GM19468 (cell line): ENCODE results near the gene RASL10B.
"Not testable (repeated sequence)": the region's sequence is repeated elsewhere in the genome, so short reads cannot be mapped to it uniquely, and the experiment has no call there.

Experiments used
- ATAC-seq: cut with Tn5 transposase; IDR thresholded peaks from one replicate; pipeline ENCODE4 v1.9.1; 2021; ENCODE audit warnings: mild to moderate bottlenecking, moderate library complexity, moderate number of reproducible peaks; ENCODE audit not compliant: unreplicated experiment; ENCODE audit errors: extremely low read depth

The RASL10B gene, protein sequence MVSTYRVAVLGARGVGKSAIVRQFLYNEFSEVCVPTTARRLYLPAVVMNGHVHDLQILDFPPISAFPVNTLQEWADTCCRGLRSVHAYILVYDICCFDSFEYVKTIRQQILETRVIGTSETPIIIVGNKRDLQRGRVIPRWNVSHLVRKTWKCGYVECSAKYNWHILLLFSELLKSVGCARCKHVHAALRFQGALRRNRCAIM

DNA sequence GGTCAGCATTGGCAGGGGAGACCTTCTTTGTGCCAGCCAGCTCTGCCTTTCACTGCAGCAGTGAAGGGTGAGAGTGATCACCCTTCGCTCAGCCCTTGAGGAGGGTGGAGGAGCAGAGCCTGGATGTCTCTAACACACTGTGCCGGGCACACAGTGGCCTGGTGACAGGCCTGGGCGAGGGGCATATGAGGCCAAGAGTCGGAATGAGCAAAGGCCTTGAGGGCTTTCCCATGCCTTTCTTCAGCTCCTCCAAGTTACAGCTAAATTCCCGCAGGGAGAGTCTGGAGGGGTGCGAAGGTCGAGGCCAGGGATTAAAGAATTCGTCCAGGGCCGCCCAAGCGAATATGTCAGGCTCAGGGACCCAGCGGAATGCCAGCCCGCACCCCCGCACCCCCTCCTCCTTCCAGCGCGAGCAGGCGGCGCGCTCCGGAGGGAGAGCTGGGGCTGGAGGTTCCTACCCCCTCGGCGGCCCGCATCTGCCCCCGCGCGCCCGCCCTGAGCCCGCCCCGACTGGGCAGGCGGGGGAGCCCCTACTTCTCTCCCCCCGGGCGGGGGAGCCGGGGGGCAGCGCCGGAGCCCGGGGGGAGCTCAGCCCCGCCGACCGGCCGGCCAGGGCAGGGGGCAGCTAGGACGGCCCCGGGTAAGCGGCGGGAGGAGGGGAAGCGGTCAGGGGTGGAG, at the start of gene RASL10B:
RASL10B (plus strand) TSS at position 401 of the 678 bp plus-strand sequence. CDS start 3,546 bp downstream, outside the sequence.
- no peak for ATAC-seq

DNA sequence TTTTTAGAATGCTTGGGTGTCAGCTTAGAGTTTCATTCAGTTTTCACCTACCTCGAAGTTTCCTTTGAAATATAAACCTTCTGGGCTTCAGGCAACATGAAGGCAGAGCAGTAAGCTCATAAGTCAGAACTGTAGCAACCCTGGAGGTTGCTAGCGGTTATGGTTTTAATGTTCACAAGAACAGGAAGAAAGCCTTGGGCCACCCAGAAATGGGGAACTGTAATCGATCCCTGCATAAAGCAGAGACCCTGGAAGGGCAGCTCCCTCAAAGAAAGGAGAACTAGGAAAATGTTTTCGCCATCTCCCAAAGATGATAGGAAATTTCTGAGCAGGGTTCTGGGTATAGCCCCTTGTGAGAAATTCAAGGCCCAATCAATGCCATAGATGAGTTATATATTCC, 47.8 kb upstream of the RASL10B start:
- no peak for ATAC-seq

- ATAC-seq, result no peak
These were observed 47.2 kb upstream of the RASL10B start for GRCh38 chr17:35684055-35684802.

GRCh38 chr17:35692512-35693210, 38.8 kb upstream of the RASL10B start:
- ATAC-seq, result no peak

GRCh38 chr17:35693662-35694061, 37.8 kb upstream of the RASL10B start:
- ATAC-seq, result no peak

DNA sequence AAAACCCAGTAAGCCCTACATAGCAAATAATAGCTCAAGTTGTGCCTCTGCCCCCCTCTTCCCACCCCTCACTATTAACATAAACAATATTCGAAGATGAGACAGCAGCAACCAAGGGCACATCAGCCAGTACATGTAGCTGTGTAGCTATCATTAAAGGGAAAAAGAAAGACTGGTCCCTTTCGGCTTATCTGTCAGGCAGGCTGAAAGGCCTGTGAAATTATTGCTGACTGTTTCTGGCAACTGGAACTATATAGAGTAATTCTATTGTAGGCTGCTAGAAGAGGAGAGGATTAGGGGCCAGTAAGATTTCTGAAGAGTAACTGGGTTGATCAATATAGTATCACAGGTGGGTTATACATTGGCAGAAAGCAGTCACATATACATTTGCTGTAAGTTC, 36.5 kb upstream of the RASL10B start:
- ATAC-seq, result no peak

GRCh38 chr17:35695613-35696012, 35.8 kb upstream of the RASL10B start:
- ATAC-seq, result no peak

- no peak for ATAC-seq
These were observed 32.6 kb upstream of the RASL10B start for GRCh38 chr17:35698800-35699199.

GRCh38 chr17:35700150-35700549, 31.3 kb upstream of the RASL10B start:
- no peak for ATAC-seq

DNA sequence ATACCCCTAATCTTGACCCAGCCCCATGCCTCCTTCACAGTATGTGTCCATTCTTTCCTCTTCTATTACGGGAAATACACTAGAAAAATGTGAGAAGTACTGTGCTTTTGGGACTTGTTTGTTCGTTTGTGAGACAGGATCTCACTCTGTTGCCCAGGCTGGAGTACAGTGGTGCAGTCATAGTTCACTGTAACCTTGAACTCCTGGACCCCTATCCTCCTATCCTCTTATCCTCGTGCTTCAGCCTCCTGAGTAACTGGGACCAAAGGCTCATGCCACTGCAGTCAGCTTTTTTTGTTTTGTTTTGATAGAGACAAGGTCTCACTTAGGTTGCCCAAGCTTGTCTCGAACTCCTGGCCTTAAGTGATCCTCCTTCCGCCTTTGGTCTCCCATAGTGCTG, 29.9 kb upstream of the RASL10B start:
- ATAC-seq, result no peak

DNA sequence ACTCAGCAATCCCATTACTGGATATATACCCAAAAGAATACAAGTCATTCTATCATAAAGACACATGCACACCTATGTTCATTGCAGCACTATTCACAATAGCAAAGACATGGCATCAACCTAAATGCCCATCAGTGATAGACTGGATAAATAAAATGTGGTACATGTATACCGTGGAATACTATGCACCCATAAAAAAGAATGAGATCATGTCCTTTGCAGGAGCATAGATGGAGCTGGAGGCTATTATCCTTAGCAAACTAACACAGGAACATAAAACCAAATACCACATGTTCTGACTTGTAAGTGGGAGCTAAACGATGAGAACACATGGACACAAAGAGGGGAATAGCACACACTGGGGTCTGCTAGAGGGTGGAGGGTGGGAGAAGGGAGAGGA, 28.1 kb upstream of the RASL10B start:
- ATAC-seq, result not testable (repeated sequence)

DNA sequence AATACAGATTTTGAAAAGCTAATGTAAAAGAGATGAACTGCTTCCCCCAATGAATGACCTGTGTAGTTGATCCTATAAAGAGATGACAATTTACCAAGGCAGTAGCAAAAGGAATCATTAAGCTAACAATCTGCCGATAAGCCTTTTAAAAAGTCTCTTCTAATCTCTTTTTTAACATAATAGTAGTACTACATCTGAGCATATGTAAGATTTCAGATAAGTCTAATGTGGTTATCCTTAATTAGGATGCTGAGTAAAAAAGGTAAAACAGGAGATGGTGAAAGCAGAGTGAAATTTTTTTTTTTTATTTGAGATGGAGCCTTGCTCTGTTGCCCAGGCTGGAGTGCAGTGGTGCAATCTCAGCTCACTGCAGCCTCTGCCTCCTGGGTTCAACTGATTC, 26.2 kb upstream of the RASL10B start:
- ATAC-seq, result no peak

GRCh38 chr17:35705705-35706104, 25.7 kb upstream of the RASL10B start:
- ATAC-seq, result no peak

DNA sequence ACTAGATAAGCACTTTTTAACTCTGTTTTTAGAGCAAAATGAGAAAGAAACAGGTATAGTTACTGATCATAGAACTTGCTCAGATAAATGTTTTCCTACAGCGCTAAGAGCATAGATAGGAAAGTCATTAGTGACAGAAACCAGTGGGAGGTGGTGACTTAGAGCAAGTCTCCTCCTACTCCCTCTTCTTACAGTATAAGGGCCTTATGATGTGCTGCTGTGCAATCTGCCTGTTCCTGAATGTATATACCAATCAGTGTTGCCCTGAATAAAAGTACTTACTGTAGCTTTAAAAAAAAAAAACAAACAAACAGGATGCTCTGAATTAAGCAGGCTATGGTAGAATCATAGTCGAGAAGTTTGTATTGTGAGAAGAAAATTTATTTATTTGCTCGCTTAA, 23.3 kb upstream of the RASL10B start:
- no peak for ATAC-seq

DNA sequence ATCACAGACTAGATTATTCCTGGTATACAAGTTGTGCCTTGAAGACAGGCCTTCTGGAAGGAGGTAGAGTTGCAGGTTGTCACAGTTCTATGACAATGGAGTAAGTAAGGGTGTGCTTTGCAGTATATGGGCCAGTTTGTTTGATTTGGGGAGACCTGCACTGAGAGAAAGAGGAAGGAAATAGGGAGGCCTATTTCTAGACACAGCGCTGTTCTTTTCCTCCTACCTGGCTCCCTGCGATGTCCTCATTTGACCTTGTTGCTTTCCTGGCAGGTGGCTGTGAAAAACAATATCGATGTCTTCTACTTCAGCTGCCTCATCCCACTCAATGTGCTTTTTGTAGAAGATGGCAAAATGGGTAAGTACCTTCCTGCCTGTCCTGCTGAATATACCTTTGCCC, 22.5 kb upstream of the RASL10B start:
- ATAC-seq, result no peak

DNA sequence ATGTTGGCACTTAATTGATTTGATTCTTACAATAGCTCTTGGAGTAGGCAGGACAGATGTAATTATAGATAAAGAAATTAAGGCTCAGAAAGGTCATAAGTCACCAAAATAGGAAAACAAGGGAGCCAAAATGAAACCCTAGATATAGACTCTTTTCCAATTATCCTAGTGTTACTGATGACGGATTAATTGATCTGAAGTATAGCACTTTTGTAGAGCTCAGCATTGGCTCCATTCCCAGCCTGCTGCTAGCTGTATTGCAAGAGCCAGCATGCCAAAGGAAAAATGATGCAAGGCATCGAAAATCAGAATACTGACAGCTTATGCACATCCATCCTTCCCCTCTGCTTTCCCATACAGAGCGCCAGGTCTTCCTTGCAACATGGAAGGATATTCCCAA, 21.6 kb upstream of the RASL10B start:
- ATAC-seq, result no peak

DNA sequence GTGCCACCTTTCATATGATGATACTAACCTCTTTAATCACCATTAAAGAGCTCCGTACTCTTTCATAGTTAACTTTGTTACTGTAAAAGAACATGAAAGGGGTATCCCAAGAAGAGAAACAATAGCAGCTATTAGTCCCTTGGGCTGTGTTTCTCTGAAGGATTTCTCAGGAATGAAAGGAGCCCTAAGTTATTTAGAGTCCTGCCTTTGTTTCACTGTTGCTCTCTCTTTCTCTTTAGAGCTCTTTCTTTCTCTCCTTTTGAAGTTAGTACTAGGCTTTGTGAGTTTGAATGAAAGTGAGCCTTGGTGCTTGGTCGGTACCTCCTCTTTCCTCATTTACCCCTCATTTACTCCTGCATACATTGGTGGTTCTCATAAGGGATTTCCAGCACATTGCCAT, 20.5 kb upstream of the RASL10B start:
- no peak for ATAC-seq

GRCh38 chr17:35713069-35713728, 18.2 kb upstream of the RASL10B start:
- ATAC-seq, result no peak

DNA sequence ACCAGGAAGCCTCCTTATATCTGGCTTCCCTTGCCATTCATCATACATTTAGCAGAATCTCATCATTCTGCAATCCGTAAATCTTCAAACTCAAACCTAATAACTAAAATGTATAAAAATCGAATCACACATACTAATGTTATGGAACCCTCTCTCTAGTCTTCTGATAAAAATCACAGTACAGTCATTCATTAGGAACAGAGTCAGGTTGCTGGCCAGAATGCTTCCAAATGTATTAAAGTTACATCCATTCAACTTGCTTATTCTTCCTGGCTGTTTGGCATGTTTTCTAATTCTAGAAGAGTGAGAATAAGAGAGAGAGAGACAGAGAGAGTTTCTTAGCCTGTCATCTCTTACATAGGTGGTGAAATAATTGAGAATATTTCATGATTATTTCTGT, 16.5 kb upstream of the RASL10B start:
- ATAC-seq, result no peak

DNA sequence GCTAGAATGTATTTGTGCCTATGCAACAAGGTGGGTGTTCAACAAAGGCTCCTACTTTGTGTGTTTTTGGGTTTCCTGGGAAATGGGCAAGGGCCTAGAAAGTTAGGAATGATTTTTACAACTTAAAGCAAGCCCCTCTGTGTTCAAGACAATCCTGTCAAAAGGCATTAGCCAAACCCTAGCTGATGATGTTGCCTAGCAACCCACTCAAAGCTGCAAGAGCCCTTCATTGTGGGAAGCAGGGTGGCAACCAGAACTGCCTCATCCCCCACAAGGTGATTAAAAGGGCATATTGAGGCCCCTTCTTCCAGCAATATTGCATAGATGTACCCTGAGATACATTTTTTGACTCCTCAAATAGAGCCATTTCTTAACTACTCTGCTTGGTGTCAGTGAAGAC, 16.0 kb upstream of the RASL10B start:
- no peak for ATAC-seq
